Activated T-cell treated with anti-CD3 and anti-CD28 coated beads for 4 hours (primary cell): ENCODE measurements around the gene SLC8A2.
A peak's percentile ranks its signal among the peaks of the same experiment; 100 is the strongest.

Source experiments
- DNase-seq: peaks from one replicate; pipeline ENCODE4 v3.0.0-alpha.2; 2020

SLC8A2 gene

GRCh38 chr19:47458672-47459071 is 13.0 kb downstream of the SLC8A2 start:
- no peak for DNase-seq

GRCh38 chr19:47456721-47457474 is 14.8 kb downstream of the SLC8A2 start:
- no peak for DNase-seq

GRCh38 chr19:47450478-47450877 is 21.2 kb downstream of the SLC8A2 start:
- no peak for DNase-seq

- DNase-seq, result no peak
Observed at GRCh38 chr19:47448360-47448727, 23.3 kb downstream of the SLC8A2 start.

- DNase-seq, result no peak
Observed at GRCh38 chr19:47447470-47448359, 24.0 kb downstream of the SLC8A2 start.

- no peak for DNase-seq
Observed at GRCh38 chr19:47446534-47447469, 24.9 kb downstream of the SLC8A2 start.

- peak; percentile 83 for DNase-seq
Observed at GRCh38 chr19:47445937-47446402, 25.7 kb downstream of the SLC8A2 start.

GRCh38 chr19:47445527-47445926 is 26.2 kb downstream of the SLC8A2 start:
- DNase-seq, result no peak

- no peak for DNase-seq
Observed at GRCh38 chr19:47444388-47444821, 27.3 kb downstream of the SLC8A2 start.

GRCh38 chr19:47443331-47443730 is 28.4 kb downstream of the SLC8A2 start:
- DNase-seq, result no peak

GRCh38 chr19:47438793-47439220 is 32.9 kb downstream of the SLC8A2 start:
- DNase-seq, result no peak

- no peak for DNase-seq
Observed at GRCh38 chr19:47437500-47437899, 34.2 kb downstream of the SLC8A2 start.

- peak; percentile 87 for DNase-seq
Observed at GRCh38 chr19:47436712-47437401, 34.8 kb downstream of the SLC8A2 start.

- no peak for DNase-seq
Observed at GRCh38 chr19:47435883-47436417, 35.7 kb downstream of the SLC8A2 start.

- no peak for DNase-seq
Observed at GRCh38 chr19:47435196-47435595, 36.5 kb downstream of the SLC8A2 start.

- DNase-seq, result no peak
Observed at GRCh38 chr19:47434088-47434487, 37.6 kb downstream of the SLC8A2 start.

- no peak for DNase-seq
Observed at GRCh38 chr19:47433121-47433520, 38.6 kb downstream of the SLC8A2 start.

- DNase-seq, result no peak
Observed at GRCh38 chr19:47432499-47432898, 39.2 kb downstream of the SLC8A2 start.

- no peak for DNase-seq
Observed at GRCh38 chr19:47432091-47432490, 39.6 kb downstream of the SLC8A2 start.

GRCh38 chr19:47430041-47430802 is 41.5 kb downstream of the SLC8A2 start:
- DNase-seq, result no peak
